HEK293T (cell line): ENCODE results near the gene HOXD12.

Experiments
- CTCF ChIA-PET: fragments of 350-600 bp; formaldehyde crosslinking; extraction: SDS; loops from one replicate; lab custom pipeline; 2021; ENCODE audit warnings: antibody characterized with exemption, inconsistent platforms; lab: Yijun Ruan, JAX
- POLR2A ChIA-PET: fragments of 350-600 bp; formaldehyde crosslinking; extraction: SDS; loops from one replicate; lab custom pipeline; 2020; ENCODE audit warnings: antibody characterized with exemption, inconsistent platforms; lab: Yijun Ruan, JAX
- DNase-seq: peaks from one replicate; pipeline ENCODE4 v3.0.0; 2012; ENCODE audit warnings: mixed read lengths; ENCODE audit errors: extremely low spot score
- ARNT ChIP-seq: fragments of 450-650 bp; IDR thresholded peaks from 2 replicates; pipeline ENCODE4 v1.6.1; 2017; ENCODE audit warnings: mild to moderate bottlenecking
- BHLHE40 ChIP-seq: fragments of 450-650 bp; IDR thresholded peaks from 2 replicates; pipeline ENCODE4 v1.6.1; 2016; ENCODE audit warnings: mild to moderate bottlenecking, moderate library complexity, borderline replicate concordance
- CTBP1 ChIP-seq: fragments of 450-650 bp; IDR thresholded peaks from 2 replicates; pipeline ENCODE4 v1.6.1; 2016; ENCODE audit warnings: borderline replicate concordance
- ELF4 ChIP-seq: fragments of 450-650 bp; IDR thresholded peaks from 2 replicates; pipeline ENCODE4 v1.6.1; 2017; ENCODE audit warnings: antibody characterized with exemption
- FOXA1 ChIP-seq: fragments of 450-650 bp; IDR thresholded peaks from 2 replicates; pipeline ENCODE4 v1.6.1; 2016; ENCODE audit warnings: mild to moderate bottlenecking
- FOXK2 ChIP-seq: fragments of 450-650 bp; IDR thresholded peaks from 2 replicates; pipeline ENCODE4 v1.6.1; 2016; ENCODE audit warnings: mild to moderate bottlenecking
- FOXM1 ChIP-seq: fragments of 450-650 bp; IDR thresholded peaks from 2 replicates; pipeline ENCODE4 v1.6.1; 2017; ENCODE audit warnings: mild to moderate bottlenecking, borderline replicate concordance
- HDGF ChIP-seq: fragments of 450-650 bp; IDR thresholded peaks from 2 replicates; pipeline ENCODE4 v1.6.1; 2017; ENCODE audit warnings: antibody characterized with exemption, borderline replicate concordance
- L3MBTL2 ChIP-seq: fragments of 450-650 bp; conservative IDR thresholded peaks from 2 replicates; pipeline ENCODE4 v1.6.1; 2016; ENCODE audit warnings: mild to moderate bottlenecking
- LEF1 ChIP-seq: fragments of 450-650 bp; IDR thresholded peaks from 2 replicates; pipeline ENCODE4 v1.6.1; 2017; ENCODE audit warnings: mild to moderate bottlenecking, borderline replicate concordance
- NFRKB ChIP-seq: fragments of 450-650 bp; IDR thresholded peaks from 2 replicates; pipeline ENCODE4 v1.6.1; 2016; ENCODE audit warnings: mild to moderate bottlenecking, moderate library complexity
- PKNOX1 ChIP-seq: fragments of 450-650 bp; IDR thresholded peaks from 2 replicates; pipeline ENCODE4 v1.6.1; 2016
- SP1 ChIP-seq: fragments of 450-650 bp; IDR thresholded peaks from 2 replicates; pipeline ENCODE4 v1.6.1; 2017
- SUZ12 ChIP-seq: fragments of 450-650 bp; IDR thresholded peaks from 2 replicates; pipeline ENCODE4 v1.6.1; 2016; ENCODE audit warnings: mild to moderate bottlenecking
- TARDBP ChIP-seq: fragments of 450-650 bp; IDR thresholded peaks from 2 replicates; pipeline ENCODE4 v1.6.1; 2016
- ZNF384 ChIP-seq: fragments of 450-650 bp; IDR thresholded peaks from 2 replicates; pipeline ENCODE4 v1.6.1; 2016

HOXD12 gene

GRCh38 chr2:176081376-176081836 lies 18.2 kb upstream of the HOXD12 start:
- ChIA-PET CTCF (interaction anchor here (1.1 to 1.4 kb wide), 2 partner anchors 18 to 391 kb away, joined by 4 to 7 read pairs; no protein-coding TSS in a partner anchor), POLR2A (interaction anchor here (2.8 kb wide), 1 partner anchor 15 kb away, joined by 11 read pairs; no protein-coding TSS in a partner anchor)
- DNase-seq = no peak

GRCh38 chr2:176081837-176082524 lies 17.6 kb upstream of the HOXD12 start:
- POLR2A ChIA-PET = no interaction called here
- CTCF ChIA-PET = no interaction called here
- no peak for DNase-seq

More at GRCh38 chr2:176081376-176081836, 18.2 kb upstream of the HOXD12 start:
- TF ChIP-seq CTBP1 = no peak
- TF ChIP-seq LEF1 = no peak

GRCh38 chr2:176082525-176082823 lies 17.1 kb upstream of the HOXD12 start:
- ChIA-PET POLR2A (no interaction called here), CTCF (no interaction called here)
- no peak for DNase-seq
- TF ChIP-seq NFRKB (no peak), ZNF384 (no peak), BHLHE40 (no peak), TARDBP (no peak), HDGF (no peak), SP1 (no peak), ELF4 (no peak), LEF1 (no peak), CTBP1 (no peak), SUZ12 (no peak), PKNOX1 (no peak), FOXA1 (no peak), L3MBTL2 (no peak), FOXM1 (no peak), FOXK2 (no peak), ARNT (no peak)

More at GRCh38 chr2:176081837-176082524, 17.6 kb upstream of the HOXD12 start:
- TF ChIP-seq NFRKB (no peak), L3MBTL2 (no peak)

GRCh38 chr2:176082824-176083751 lies 16.5 kb upstream of the HOXD12 start:
- ChIA-PET POLR2A (no interaction called here), CTCF (no interaction called here)
- no peak for TF ChIP-seq ZNF384
- no peak for TF ChIP-seq L3MBTL2
- TF ChIP-seq SP1 = no peak
- TF ChIP-seq TARDBP = no peak
- no peak for TF ChIP-seq SUZ12
- TF ChIP-seq LEF1 = no peak
- TF ChIP-seq FOXA1 = no peak
- TF ChIP-seq HDGF = no peak
- TF ChIP-seq FOXK2 = no peak
- TF ChIP-seq CTBP1 = no peak
- no peak for TF ChIP-seq ARNT
- no peak for TF ChIP-seq FOXM1
- TF ChIP-seq PKNOX1 = no peak
- TF ChIP-seq BHLHE40 = no peak
- DNase-seq = no peak

- TF ChIP-seq FOXM1 (no peak), ELF4 (no peak), BHLHE40 (no peak), HDGF (no peak), ARNT (no peak), CTBP1 (no peak), PKNOX1 (no peak), L3MBTL2 (no peak), NFRKB (no peak), SP1 (no peak), SUZ12 (no peak), ZNF384 (no peak), FOXA1 (no peak), FOXK2 (no peak), TARDBP (no peak), LEF1 (no peak)
- CTCF ChIA-PET = no interaction called here
- DNase-seq = no peak
- POLR2A ChIA-PET = no interaction called here
Observed at GRCh38 chr2:176083796-176084261, 15.8 kb upstream of the HOXD12 start, which contains the start of gene EVX2. TSS of gene EVX2 (minus strand) at chr2:176083962. CDS start at chr2:176083776, 186 bp downstream.
